ENCODE data around the gene PRKCE. TPM values are rescaled to one million over a fixed set of nuclear protein-coding genes. Genes with fewer than 3 reads are reported as not detected.

Gene PRKCE
- total RNA-seq, 2 donors from 2014 or later = 5.8 to 18.1 TPM

- DNase-seq (ENCODE audit: low spot score) = no peak
Measured at GRCh38 chr2:45614871-45615415, 36.5 kb upstream of the PRKCE start.

DNA sequence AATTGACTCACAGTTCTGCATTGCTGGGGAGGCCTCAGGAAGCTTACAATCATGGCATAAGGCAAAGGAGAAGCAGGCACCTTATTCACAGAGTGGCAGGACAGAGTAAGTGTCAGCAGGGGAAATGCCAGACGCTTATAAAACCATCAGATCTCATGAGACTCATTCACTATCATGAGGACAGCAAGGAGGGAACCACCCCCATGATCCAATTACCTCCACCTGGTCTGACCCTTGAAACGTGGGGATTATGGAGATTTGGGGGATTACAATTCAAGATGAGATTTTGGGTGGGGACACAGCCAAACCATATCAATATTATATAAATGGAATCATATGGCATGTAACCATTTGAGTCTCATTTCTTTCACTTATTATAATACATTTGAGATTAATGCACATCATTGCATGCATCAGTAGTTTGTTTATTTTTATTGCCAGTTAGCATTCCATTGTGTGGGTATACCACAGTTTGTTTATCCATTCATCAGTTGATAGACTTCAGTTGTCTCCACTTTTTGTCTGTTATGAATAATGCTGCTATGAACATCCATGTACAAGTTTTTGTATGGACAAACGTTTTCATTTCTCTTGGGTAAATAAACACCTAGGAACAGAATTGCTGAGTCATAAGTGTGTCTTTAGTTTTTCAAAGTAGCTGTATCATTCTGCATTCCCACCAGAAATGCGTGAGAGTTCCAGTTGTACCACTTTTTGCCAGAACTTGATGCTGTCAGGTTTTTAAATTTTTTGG is 34.6 kb upstream of the PRKCE start:
- Histone ChIP-seq H3K36me3 (no peaks in the 10 kb centered on the region), H3K27ac (no peak overlapping the region), H3K4me3 (no peak overlapping the region), H3K27me3 (replicated peaks; ENCODE audit: insufficient read depth) (no peaks in the 10 kb centered on the region), H3K9me3 (no peaks in the 10 kb centered on the region), H3K4me1 (ENCODE audit: control insufficient read depth in 1 of 2, low read depth in 2 of 2) (peaks cover 0 to 18% of the 10 kb centered on the region in 2 donors)
- ATAC-seq (ENCODE audit: insufficient number of reproducible peaks, low FRiP score, low read depth) (no peak), DNase-seq (ENCODE audit: low spot score) (no peak)
- TF ChIP-seq, protein P1, sequence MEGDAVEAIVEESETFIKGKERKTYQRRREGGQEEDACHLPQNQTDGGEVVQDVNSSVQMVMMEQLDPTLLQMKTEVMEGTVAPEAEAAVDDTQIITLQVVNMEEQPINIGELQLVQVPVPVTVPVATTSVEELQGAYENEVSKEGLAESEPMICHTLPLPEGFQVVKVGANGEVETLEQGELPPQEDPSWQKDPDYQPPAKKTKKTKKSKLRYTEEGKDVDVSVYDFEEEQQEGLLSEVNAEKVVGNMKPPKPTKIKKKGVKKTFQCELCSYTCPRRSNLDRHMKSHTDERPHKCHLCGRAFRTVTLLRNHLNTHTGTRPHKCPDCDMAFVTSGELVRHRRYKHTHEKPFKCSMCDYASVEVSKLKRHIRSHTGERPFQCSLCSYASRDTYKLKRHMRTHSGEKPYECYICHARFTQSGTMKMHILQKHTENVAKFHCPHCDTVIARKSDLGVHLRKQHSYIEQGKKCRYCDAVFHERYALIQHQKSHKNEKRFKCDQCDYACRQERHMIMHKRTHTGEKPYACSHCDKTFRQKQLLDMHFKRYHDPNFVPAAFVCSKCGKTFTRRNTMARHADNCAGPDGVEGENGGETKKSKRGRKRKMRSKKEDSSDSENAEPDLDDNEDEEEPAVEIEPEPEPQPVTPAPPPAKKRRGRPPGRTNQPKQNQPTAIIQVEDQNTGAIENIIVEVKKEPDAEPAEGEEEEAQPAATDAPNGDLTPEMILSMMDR (IDR thresholded peaks at IDR 0.05) = no peak

More at GRCh38 chr2:45614871-45615415, 36.5 kb upstream of the PRKCE start:
- Histone ChIP-seq H3K27me3 (replicated peaks; ENCODE audit: insufficient read depth) (no peaks in the 10 kb centered on the region), H3K9me3 (no peaks in the 10 kb centered on the region), H3K4me3 (no peak overlapping the region), H3K36me3 (no peaks in the 10 kb centered on the region), H3K4me1 (ENCODE audit: control insufficient read depth in 1 of 2, low read depth in 2 of 2) (peaks cover 5 to 28% of the 10 kb centered on the region in 2 donors), H3K27ac (no peak overlapping the region)
- TF ChIP-seq, protein P1 (IDR thresholded peaks at IDR 0.05) = no peak
- no peak for ATAC-seq (ENCODE audit: insufficient number of reproducible peaks, low FRiP score, low read depth)

- TF ChIP-seq, protein P1 (IDR thresholded peaks at IDR 0.05) = no peak
- ATAC-seq (ENCODE audit: insufficient number of reproducible peaks, low FRiP score, low read depth) (no peak), DNase-seq (ENCODE audit: low spot score) (no peak)
- no peak overlapping the region for H3K4me3 ChIP-seq
- no peaks in the 10 kb centered on the region for H3K27me3 ChIP-seq (replicated peaks; ENCODE audit: insufficient read depth)
- no peaks in the 10 kb centered on the region for H3K36me3 ChIP-seq
- H3K4me1 ChIP-seq (ENCODE audit: control insufficient read depth in 1 of 2, low read depth in 2 of 2) = peaks cover 0 to 14% of the 10 kb centered on the region in 2 donors
- H3K9me3 ChIP-seq = no peaks in the 10 kb centered on the region
- no peak overlapping the region for H3K27ac ChIP-seq
Measured at GRCh38 chr2:45617496-45617895, 34.0 kb upstream of the PRKCE start.

GRCh38 chr2:45622336-45623075 is 29.0 kb upstream of the PRKCE start:
- TF ChIP-seq, protein P1 (IDR thresholded peaks at IDR 0.05) = no peak
- DNase-seq (ENCODE audit: low spot score) (no peak), ATAC-seq (ENCODE audit: insufficient number of reproducible peaks, low FRiP score, low read depth) (no peak)
- no peak overlapping the region for H3K4me3 ChIP-seq
- H3K27ac ChIP-seq = no peak overlapping the region
- no peaks in the 10 kb centered on the region for H3K9me3 ChIP-seq
- H3K4me1 ChIP-seq (ENCODE audit: control insufficient read depth in 1 of 2, low read depth in 2 of 2) = no peaks in the 10 kb centered on the region
- H3K36me3 ChIP-seq = no peaks in the 10 kb centered on the region
- no peaks in the 10 kb centered on the region for H3K27me3 ChIP-seq (replicated peaks; ENCODE audit: insufficient read depth)

DNA sequence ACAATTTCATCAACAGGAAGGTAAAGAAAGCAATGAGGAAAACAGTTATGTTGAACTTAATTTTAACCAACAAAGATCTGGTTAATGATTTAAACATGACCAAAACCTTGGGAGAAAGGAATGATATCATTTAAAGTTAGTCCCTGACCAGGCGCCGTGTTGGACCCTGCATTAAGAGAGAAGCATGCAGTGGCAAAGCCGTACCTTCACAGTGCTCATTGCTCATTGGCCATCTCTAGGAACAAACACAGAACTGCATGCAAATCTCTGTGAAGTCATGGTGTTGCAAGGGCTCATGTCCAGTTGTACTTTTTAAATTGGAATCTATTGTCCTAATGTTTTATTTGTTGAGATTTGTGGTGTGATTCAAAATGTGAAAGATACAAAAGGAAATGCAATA is 28.4 kb upstream of the PRKCE start:
- no peak for ATAC-seq (ENCODE audit: insufficient number of reproducible peaks, low FRiP score, low read depth)

More for the DNA sequence above, 28.4 kb upstream of the PRKCE start:
- Histone ChIP-seq H3K4me3 (no peak overlapping the region), H3K9me3 (no peaks in the 10 kb centered on the region), H3K36me3 (no peaks in the 10 kb centered on the region), H3K27me3 (replicated peaks; ENCODE audit: insufficient read depth) (no peaks in the 10 kb centered on the region), H3K4me1 (ENCODE audit: control insufficient read depth in 1 of 2, low read depth in 2 of 2) (no peaks in the 10 kb centered on the region), H3K27ac (no peak overlapping the region)
- DNase-seq (ENCODE audit: low spot score) = no peak
- TF ChIP-seq, protein P1 (IDR thresholded peaks at IDR 0.05) = no peak
